HUES64 (cell line): ENCODE measurements around the gene TRAPPC6A.

ENCODE experiments used
- H3K27ac ChIP-seq: 2 replicates; pipeline ENCODE4 v1.7.0; 2013; ENCODE audit warnings: low read depth, low read length, inconsistent platforms
- H3K27me3 ChIP-seq: 2 replicates; pipeline ENCODE4 v1.6.1; 2013; ENCODE audit warnings: mild to moderate bottlenecking, low read length; ENCODE audit not compliant: insufficient read depth
- H3K36me3 ChIP-seq: 2 replicates; pipeline ENCODE4 v1.6.1; 2013; ENCODE audit warnings: mild to moderate bottlenecking, low read length; ENCODE audit not compliant: insufficient read depth
- H3K4me1 ChIP-seq: 2 replicates; pipeline ENCODE4 v1.6.1; 2013; ENCODE audit warnings: mild to moderate bottlenecking, low read length, moderate library complexity; ENCODE audit not compliant: insufficient read depth
- H3K4me3 ChIP-seq: 2 replicates; pipeline ENCODE4 v1.5.1; 2013; ENCODE audit warnings: mild to moderate bottlenecking, low read length, moderate library complexity
- H3K9ac ChIP-seq: 2 replicates; pipeline ENCODE4 v1.6.1; 2013; ENCODE audit warnings: mild to moderate bottlenecking, low read depth, low read length
- H3K9me3 ChIP-seq: 2 replicates; pipeline ENCODE4 v1.6.1; 2013; ENCODE audit warnings: low read depth, low read length; ENCODE audit not compliant: insufficient read depth
- WGBS: fragments of 150-250, 120-280 bp; methylation state at CpG from one replicate; pipeline ENCODE4 v1.1.7; 2013; ENCODE audit warnings: missing lambda C conversion rate; 5-methylcytosine and 5-hydroxymethylcytosine counted together

Gene TRAPPC6A

DNA sequence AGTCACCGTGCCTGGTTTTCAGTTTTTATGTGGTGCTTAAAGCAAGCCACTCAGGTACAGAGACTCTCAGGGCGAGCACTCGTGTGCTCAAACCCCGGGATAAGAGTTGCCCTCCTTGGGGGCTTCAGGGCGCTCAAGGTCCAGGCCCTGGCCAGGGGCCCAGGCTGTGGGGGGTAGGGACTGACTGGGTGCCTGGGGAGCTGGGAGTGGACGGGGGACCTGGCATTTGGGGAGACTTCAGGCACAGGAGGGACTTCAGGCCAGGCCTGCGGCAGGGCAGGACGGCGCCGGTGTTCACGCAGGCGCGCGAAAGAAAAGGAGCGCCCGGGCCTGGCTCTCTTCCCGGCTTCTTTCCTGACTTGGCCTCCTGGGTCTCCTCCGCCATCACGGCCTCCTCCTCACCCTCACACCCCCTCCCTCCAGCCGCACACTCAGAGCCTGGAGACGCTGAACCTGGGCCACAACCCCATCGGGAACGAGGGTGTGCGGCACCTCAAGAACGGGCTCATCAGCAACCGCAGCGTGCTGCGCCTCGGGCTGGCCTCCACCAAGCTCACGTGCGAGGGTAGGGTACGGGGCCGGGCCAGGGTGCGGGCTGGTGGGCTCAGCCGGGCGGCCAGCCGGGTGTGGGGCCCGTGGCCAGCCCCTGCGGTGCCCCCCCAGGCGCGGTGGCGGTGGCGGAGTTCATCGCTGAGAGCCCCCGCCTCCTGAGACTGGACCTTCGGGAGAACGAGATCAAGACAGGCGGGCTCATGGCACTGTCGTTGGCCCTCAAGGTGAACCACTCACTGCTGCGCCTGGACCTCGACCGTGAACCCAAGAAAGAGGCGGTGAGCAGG lies 33.4 kb downstream of the TRAPPC6A start:
- 96% methylated on average over 53 of the region's 53 CpGs for WGBS

DNA sequence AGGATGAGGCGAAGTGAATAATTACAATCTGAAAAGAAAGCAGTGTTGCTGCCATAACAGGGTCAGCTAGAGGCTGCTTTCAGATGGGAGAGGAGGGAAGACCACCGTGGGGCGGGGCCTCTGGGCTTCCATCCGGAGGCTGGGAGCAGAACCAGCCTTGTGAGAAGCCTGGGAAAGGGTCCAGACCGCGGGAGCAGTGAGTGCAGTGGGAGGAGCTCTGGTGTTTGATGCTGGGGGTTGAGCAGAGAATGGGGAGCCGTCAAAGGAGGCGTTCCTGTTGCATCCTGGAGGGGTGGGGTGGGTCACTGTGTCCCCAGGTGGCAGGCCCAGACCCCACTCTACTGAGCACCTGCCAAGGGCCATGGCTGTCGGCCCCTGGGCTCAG lies 35.3 kb downstream of the TRAPPC6A start:
- no peak overlapping the region for H3K27ac ChIP-seq
- WGBS = 91% methylated on average over 9 of the region's 9 CpGs
- no peaks in the 10 kb centered on the region for H3K27me3 ChIP-seq
- no peak overlapping the region for H3K9ac ChIP-seq
- no peak overlapping the region for H3K4me3 ChIP-seq
- H3K4me1 ChIP-seq = peaks cover 4% of the 10 kb centered on the region; the same call in 1 of the 2 replicates
- H3K9me3 ChIP-seq = no peaks in the 10 kb centered on the region
- H3K36me3 ChIP-seq = peaks cover 18% of the 10 kb centered on the region

More for the DNA sequence above, 33.4 kb downstream of the TRAPPC6A start:
- Histone ChIP-seq H3K9me3 (no peaks in the 10 kb centered on the region), H3K4me1 (no peaks in the 10 kb centered on the region), H3K27ac (no peak overlapping the region), H3K9ac (no peak overlapping the region), H3K27me3 (no peaks in the 10 kb centered on the region), H3K36me3 (peaks cover 18% of the 10 kb centered on the region), H3K4me3 (no peak overlapping the region)

DNA sequence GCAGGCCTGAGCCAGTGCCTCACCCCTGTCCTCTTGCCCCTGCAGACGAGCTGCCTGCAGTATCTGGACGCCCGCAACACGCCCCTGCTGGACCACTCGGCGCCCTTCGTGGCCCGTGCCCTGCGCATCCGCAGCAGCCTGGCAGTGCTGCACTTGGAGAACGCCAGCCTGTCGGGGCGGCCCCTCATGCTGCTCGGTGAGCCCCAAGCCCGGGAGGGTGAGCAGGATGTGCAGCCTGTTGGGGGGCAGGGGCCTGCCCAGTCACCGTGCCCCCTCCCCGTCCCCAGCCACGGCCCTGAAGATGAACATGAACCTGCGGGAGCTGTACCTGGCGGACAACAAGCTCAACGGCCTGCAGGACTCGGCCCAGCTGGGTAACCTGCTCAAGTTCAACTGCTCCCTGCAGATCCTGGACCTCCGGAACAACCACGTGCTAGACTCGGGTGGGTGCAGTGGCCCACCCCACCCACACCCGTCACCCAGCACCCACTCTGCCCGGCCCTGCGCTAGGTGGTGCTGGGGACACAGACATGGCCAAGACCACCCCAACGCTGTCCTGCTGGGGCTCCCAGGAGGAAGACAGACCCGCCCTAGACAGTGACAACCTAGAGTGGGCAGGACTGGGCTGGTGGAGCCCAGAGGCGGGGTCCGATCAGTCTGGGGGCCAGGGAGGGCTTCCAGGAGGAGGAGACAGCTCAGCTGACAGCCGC lies 35.9 kb downstream of the TRAPPC6A start:
- H3K9me3 ChIP-seq = no peaks in the 10 kb centered on the region
- H3K9ac ChIP-seq = no peak overlapping the region
- H3K27ac ChIP-seq = no peak overlapping the region
- WGBS = 94% methylated on average over 33 of the region's 33 CpGs
- H3K27me3 ChIP-seq = no peaks in the 10 kb centered on the region
- no peak overlapping the region for H3K4me3 ChIP-seq
- H3K4me1 ChIP-seq = peaks cover 5% of the 10 kb centered on the region; the same call in 1 of the 2 replicates
- peaks cover 18% of the 10 kb centered on the region for H3K36me3 ChIP-seq

DNA sequence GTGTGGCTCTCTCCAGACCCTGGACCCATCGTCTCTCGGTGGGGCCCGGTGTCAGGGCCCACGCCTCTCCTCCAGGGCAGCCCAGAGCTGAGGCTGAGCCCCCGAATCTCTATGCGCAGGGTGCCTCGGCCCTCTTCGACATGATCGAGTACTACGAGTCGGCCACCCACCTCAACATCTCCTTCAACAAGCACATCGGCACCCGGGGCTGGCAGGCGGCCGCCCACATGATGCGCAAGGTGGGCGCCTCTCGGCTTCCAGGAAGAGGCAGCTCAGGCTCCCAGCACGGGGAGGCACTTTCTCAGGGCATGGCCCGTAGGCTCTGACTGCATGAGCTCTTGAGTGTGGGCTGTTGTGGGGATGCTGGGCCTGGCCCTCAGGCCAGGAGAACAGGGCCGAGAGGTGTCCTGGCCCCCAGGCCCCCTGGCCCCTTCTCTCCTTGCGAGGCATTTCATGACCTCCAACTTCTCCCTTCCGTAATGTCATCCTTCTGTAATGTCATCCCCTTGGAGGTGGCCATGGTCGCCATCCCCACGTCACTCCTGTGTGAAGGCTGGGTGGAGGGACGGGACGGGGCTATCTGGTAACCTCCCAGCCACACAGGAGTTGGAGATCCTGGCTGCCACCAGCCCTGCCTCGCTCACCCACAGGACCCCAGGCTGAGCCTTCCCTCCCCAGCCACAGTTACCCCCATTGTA lies 36.7 kb downstream of the TRAPPC6A start:
- Histone ChIP-seq H3K36me3 (peaks cover 18% of the 10 kb centered on the region), H3K27me3 (no peaks in the 10 kb centered on the region), H3K4me1 (peaks cover 6% of the 10 kb centered on the region; the same call in 1 of the 2 replicates), H3K27ac (no peak overlapping the region), H3K9ac (no peak overlapping the region), H3K9me3 (no peaks in the 10 kb centered on the region), H3K4me3 (no peak overlapping the region)
- WGBS = 94% methylated on average over 28 of the region's 28 CpGs

DNA sequence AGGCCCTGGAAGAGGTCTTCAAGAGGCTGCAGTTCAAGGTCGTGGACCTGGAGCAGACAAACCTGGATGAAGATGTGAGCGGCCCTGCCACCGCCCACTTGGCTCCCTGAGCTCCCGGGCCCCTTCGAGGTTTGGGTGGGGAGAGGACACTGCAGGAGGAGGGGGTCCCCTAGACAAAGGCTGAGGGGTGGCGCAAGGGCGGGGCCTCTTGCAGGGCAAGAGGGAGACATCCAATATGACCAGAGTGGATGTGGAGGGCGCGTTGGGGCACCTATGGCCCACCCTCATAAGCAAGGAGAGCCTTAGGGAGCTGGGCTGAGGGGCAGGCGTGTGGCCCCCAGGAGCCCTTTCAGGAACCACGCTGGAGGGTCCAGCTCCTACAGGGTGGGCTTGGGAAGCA lies 37.5 kb downstream of the TRAPPC6A start:
- WGBS = 95% methylated on average over 11 of the region's 11 CpGs
- Histone ChIP-seq H3K4me3 (no peak overlapping the region), H3K36me3 (peaks cover 18% of the 10 kb centered on the region), H3K27me3 (no peaks in the 10 kb centered on the region), H3K27ac (no peak overlapping the region), H3K9ac (no peak overlapping the region), H3K9me3 (no peaks in the 10 kb centered on the region), H3K4me1 (peaks cover 11% of the 10 kb centered on the region)

DNA sequence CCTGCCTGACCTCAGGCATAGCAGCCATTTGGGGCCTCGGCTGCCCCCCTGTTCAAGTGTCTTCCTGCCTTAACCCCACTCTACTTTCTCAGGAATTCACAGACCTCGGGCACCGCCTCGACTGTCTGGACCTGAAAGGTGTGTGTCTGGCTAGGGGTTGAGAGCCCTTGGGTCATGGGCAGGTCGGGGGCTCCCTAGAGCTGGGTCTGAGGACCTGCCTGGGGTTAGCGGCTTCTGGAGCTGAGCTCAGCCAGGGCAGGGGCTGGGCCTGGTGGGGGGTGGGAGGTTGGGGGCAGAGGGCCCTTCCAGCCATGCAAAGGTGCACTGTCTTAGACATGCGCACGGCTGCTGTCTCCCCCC lies 37.9 kb downstream of the TRAPPC6A start:
- no peaks in the 10 kb centered on the region for H3K9me3 ChIP-seq
- no peaks in the 10 kb centered on the region for H3K27me3 ChIP-seq
- peaks cover 11% of the 10 kb centered on the region for H3K4me1 ChIP-seq
- no peak overlapping the region for H3K4me3 ChIP-seq
- H3K27ac ChIP-seq = no peak overlapping the region
- WGBS = 95% methylated on average over 8 of the region's 8 CpGs
- no peak overlapping the region for H3K9ac ChIP-seq
- H3K36me3 ChIP-seq = peaks cover 18% of the 10 kb centered on the region

DNA sequence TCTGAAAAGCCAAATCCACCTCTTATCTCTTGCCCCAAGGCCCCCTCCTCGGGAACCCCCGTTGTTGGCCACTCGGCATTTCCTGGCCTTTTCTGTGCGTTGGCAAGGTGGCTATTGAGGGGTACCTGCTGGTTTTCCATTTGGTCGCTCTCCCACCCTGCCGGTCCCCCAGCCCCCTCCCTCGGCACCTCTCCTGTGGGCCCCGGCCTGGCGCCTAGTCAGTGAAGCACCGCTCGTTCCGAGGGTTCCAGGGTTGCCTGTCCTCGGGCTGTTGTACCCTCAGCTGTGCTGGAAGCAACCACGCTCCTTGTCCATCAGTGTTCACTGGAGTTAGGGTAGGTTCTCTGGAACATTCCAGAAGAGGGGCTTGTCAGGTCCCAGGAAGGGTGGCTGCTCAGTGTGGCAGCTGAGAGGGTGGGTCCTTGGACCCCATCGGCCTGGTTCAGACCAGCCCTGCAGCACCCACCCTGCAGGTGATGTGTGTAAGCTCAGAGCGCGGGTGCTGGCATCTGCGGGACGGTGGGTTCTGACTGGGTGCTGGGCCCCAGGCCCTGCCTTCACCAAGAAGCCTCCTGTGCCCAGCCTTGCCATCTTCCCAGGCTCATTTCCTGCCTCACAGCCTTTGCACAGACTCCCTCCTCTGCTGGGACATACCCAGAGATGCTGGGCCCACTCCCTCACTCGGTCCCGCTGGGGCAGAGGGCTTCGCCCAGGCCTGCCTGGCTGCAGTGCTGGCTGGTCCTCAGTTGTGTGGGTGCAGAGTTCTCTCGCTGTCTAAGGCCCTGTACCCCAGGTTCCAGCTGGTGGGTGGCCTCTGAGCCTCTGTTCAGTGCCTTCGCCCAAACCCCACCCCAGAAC lies 38.5 kb downstream of the TRAPPC6A start:
- no peak overlapping the region for H3K4me3 ChIP-seq
- H3K36me3 ChIP-seq = peaks cover 18% of the 10 kb centered on the region
- no peaks in the 10 kb centered on the region for H3K27me3 ChIP-seq
- WGBS = 95% methylated on average over 24 of the region's 24 CpGs
- H3K9ac ChIP-seq = no peak overlapping the region; the same call in 1 of the 2 replicates
- peaks cover 11% of the 10 kb centered on the region for H3K4me1 ChIP-seq
- H3K27ac ChIP-seq = no peak overlapping the region
- no peaks in the 10 kb centered on the region for H3K9me3 ChIP-seq

DNA sequence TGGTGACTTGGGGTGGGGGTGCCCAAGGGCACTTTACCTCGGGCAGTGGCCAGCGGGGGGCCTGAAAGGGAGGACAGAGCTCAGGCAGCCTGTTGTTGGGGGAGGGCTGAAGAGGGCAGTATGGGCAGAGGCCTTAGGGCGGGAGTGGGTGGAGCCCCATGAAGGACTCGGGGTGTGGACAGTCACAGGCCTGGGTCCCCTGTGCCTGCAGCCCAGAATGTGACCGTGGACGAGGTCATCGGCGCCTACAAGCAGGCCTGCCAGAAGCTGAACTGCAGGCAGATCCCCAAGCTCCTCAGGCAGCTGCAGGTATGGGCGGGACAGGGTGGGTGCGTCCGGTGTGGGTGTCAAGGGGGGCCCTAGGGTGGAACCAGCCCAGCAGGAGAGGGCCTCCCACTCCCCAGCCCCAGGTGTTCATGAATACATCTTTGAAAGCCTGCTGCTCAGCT lies 39.7 kb downstream of the TRAPPC6A start:
- 89% methylated on average over 11 of the region's 11 CpGs for WGBS
- Histone ChIP-seq H3K4me1 (peaks cover 11% of the 10 kb centered on the region), H3K36me3 (peaks cover 18% of the 10 kb centered on the region; the same call in 1 of the 2 replicates), H3K27ac (no peak overlapping the region), H3K4me3 (no peak overlapping the region), H3K9ac (no peak overlapping the region), H3K9me3 (no peaks in the 10 kb centered on the region), H3K27me3 (no peaks in the 10 kb centered on the region)

DNA sequence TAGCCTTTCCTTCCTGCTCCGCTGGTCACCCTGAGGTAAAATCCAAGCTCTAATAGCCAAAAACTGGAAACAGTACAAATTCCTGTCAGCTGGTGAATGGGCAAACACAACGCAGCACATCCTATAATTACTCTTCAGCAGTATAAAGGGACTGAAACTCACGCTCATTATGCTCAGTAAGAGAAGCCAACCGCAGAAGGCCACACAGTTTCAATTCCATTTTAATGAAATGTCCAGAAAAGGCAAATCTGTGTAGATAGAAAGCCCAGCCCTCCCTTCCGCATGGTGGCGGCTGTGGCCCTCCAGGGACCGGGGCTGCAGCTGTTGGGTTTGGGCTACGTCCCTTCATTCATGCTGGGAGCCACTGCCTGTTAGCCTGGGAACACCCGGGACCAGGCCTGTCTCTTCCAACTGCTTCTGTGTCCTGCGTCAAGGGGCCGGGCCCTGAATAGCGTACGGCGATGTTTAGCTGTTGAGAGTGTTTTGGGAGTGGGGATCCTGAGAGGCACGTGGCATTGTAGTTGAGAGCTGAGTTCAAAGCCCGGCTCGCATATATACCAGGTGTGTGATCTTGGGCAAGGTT lies 40.8 kb downstream of the TRAPPC6A start:
- Histone ChIP-seq H3K36me3 (peaks cover 9% of the 10 kb centered on the region; the same call in 1 of the 2 replicates), H3K9me3 (no peaks in the 10 kb centered on the region), H3K27me3 (no peaks in the 10 kb centered on the region), H3K9ac (0 out of 2 replicates have a peak overlapping the region, but pooled peaks have one; percentile 21), H3K27ac (no peak overlapping the region), H3K4me1 (peaks cover 11% of the 10 kb centered on the region), H3K4me3 (no peak overlapping the region)
- 94% methylated on average over 17 of the region's 17 CpGs for WGBS

DNA sequence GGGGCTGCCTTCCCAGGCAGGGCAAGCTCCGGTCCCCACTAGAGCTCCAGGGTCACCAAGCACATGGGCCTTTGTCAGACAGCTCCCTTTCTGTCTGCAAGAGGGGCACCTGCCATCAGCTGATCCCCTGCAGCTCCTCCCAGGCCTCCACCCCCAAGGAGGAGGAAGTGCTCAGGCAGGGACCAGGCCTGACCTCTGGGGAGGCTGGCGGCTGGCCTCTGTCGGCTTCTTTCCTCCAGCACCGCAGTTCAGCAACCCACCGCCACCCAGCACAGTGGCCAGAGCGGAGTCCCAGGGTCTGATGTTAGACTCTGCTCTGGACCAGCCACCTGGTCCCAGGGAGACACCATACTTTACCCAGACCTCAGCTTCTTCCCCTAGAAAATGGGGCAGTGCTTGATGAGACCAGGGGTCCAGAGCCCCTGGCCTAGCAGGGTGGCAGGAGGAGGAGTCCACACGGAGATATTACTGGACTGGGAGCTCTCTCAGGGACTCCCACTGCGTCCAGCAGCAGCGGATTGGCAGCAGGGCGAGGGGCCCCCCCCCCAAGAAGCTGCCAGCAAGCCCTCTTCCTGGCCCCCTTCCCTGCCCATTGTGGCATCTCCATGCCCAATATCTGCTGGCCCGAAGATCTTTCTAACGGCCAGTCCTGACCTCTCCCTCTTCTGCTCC lies 41.4 kb downstream of the TRAPPC6A start:
- Histone ChIP-seq H3K4me3 (no peak overlapping the region), H3K27ac (peak overlapping the region; percentile 13; the same call in 1 of the 2 replicates)
- WGBS = 87% methylated on average over 12 of the region's 12 CpGs

More for the DNA sequence above, 41.4 kb downstream of the TRAPPC6A start:
- Histone ChIP-seq H3K9ac (peak overlapping the region; percentile 21; the same call in 1 of the 2 replicates), H3K36me3 (0 out of 2 replicates have a peak, but pooled peaks cover 4% of the 10 kb centered on the region), H3K9me3 (no peaks in the 10 kb centered on the region), H3K4me1 (peaks cover 11% of the 10 kb centered on the region), H3K27me3 (no peaks in the 10 kb centered on the region)
